Epithelial cell of esophagus (primary cell): Measurements from ENCODE around the gene L2HGDH.

Experiments
- DNase-seq: peaks from one replicate; pipeline ENCODE4 v3.0.0; 2010; ENCODE audit warnings: low read depth
- H3K4me3 ChIP-seq: 2 replicates; pipeline ENCODE4 v1.5.1; 2011; ENCODE audit warnings: mild to moderate bottlenecking, low read length, control low read depth
- TF ChIP-seq, protein P1 (sequence below): IDR thresholded peaks from 2 replicates; pipeline ENCODE4 v1.5.1; 2011; ENCODE audit warnings: low read depth, mild to moderate bottlenecking, low read length, control low read depth, inconsistent platforms; ENCODE audit not compliant: insufficient read depth; ENCODE audit errors: missing control alignments

The L2HGDH gene

DNA sequence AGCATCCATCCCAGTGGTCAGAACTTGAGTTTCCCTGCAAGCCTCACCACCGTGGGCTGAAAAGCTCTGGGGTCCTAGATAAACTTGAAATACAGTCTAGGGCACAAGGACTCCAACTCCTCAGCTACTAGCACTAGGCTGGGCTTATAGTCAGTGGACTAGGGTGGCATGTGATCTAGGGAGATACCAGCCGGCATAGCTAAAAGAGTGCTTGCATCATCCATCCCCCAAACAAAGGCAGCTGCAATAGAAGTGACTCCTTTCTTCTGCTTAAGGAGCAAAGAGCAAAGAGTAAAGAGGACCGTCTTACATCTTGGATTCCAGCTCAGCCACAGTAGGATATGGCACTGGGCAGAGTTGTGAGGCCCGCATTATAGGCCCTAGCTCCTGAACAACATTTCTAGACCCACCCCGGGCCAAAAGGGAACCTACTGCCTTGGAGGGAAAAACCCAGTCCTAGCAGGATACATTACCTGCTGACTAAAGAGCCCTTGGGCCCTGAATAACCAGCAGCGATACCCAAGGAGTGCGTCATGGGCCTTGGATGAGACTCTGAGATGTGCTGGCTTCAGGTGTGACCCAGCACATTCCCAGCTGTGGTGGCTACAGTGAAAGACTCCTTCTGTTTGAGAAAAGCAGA is 62.8 kb downstream of the L2HGDH start:
- no peak overlapping the region for H3K4me3 ChIP-seq
- TF ChIP-seq, protein P1, sequence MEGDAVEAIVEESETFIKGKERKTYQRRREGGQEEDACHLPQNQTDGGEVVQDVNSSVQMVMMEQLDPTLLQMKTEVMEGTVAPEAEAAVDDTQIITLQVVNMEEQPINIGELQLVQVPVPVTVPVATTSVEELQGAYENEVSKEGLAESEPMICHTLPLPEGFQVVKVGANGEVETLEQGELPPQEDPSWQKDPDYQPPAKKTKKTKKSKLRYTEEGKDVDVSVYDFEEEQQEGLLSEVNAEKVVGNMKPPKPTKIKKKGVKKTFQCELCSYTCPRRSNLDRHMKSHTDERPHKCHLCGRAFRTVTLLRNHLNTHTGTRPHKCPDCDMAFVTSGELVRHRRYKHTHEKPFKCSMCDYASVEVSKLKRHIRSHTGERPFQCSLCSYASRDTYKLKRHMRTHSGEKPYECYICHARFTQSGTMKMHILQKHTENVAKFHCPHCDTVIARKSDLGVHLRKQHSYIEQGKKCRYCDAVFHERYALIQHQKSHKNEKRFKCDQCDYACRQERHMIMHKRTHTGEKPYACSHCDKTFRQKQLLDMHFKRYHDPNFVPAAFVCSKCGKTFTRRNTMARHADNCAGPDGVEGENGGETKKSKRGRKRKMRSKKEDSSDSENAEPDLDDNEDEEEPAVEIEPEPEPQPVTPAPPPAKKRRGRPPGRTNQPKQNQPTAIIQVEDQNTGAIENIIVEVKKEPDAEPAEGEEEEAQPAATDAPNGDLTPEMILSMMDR, result no peak
- DNase-seq, result no peak

DNA sequence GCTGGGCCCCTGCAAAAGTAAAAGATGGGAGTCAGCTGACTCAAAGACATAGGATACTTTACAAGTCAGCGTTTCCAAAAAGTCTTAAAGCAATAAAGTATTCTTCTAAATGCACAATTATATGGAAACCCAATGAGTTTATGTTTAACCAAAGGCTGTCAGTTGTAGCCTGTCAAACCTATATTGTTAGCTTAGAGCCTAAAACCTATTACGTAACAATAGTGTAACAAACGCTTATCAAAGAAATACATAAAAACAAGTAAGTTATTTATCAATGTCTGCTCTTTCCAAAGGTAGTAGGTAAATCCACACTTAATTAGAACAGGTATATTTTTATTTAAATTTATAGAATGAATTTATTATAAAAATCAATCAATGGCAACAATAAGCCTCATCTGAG is 64.8 kb downstream of the L2HGDH start:
- DNase-seq, result no peak
- no peak overlapping the region for H3K4me3 ChIP-seq
- TF ChIP-seq, protein P1, result no peak

DNA sequence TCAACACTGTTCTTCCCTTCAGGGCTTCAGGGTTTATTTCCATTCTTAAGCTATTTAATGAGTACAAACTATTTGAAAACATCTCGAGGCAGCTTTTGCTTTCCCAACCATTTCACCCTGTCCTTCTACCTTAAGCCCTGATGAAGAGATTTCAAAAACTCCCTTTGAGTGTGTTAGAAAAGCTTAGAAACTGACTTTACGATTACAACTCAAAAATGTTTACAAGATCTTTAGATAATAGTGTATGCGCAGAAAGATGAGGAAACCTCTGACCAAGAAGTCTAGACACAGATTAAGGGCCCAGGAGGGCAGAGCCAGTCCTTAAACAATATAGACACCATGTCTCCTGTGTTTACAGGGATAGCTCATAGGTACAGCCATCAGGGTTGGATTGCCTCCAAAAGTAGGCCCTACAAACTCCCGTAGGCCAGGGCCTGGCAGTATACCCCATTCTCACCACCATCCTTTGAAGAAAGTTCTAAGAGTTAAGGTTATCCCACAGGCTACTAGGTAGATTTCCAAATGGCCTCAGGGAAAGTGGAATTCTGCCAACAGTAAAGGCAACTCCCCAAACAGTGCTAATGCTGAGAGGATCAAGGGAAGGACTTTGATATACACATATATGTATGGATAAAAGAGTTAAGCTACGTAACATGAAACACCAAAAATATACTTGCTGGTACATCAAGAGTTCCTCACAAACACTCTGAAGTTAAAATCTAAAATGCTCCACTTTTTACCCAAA is 69.3 kb downstream of the L2HGDH start:
- no peak overlapping the region for H3K4me3 ChIP-seq
- peak; percentile 10 for DNase-seq
- TF ChIP-seq, protein P1, result no peak

DNA sequence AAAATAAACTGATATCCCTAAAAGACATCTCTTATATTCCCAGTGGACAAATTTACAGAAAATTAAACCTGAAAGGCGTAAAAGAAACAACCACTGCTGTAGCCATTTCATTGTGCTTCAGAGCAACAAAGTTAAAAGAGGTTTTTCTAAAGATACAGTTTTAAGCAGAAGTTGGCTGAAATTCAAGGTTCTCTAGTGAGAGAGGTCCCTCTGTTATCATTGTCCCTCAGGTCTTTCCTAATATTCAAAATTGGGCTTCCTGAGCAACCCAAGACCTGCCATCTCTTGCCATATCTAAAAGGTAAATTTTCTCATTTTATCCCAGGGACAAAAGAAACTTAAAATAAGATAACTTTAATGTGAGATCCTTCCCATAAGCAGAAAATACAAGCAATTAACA is 69.9 kb downstream of the L2HGDH start:
- no peak overlapping the region for H3K4me3 ChIP-seq
- TF ChIP-seq, protein P1, result no peak
- DNase-seq, result no peak

DNA sequence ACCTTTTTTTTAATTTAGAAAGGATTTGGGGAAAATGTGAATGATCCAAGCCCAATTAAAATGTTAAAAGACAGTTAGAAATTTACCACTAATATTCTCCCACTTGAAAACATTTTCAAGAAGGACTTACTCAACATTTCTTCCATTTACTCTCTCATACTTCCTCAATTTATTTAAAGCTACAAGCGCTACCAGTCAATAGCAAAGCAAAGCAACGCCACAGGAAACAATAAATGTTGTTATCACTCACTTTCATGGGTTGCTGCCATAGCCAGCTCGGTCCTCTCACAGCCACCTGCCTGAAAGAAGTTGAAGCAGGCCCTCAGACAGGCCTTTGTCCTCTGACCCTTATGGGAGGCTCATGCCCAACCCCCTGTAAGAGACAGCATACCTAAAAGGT is 74.6 kb downstream of the L2HGDH start:
- H3K4me3 ChIP-seq, result no peak overlapping the region
- no peak for DNase-seq
- TF ChIP-seq, protein P1, result no peak

DNA sequence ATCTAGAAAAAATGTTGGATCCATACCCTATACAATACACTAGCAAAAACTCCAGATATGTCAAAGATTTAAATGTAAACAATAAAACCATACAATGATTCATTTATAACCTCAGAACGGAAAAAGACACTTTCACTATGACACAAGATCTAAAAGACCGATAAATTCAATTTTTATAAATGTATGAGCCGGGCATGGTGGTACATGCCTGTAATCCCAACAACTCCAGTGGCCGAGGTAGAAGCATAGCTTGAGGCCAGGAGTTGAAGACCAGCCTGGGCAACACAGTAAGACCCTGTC is 78.1 kb downstream of the L2HGDH start:
- TF ChIP-seq, protein P1, result no peak
- no peak for DNase-seq
- H3K4me3 ChIP-seq, result no peak overlapping the region

DNA sequence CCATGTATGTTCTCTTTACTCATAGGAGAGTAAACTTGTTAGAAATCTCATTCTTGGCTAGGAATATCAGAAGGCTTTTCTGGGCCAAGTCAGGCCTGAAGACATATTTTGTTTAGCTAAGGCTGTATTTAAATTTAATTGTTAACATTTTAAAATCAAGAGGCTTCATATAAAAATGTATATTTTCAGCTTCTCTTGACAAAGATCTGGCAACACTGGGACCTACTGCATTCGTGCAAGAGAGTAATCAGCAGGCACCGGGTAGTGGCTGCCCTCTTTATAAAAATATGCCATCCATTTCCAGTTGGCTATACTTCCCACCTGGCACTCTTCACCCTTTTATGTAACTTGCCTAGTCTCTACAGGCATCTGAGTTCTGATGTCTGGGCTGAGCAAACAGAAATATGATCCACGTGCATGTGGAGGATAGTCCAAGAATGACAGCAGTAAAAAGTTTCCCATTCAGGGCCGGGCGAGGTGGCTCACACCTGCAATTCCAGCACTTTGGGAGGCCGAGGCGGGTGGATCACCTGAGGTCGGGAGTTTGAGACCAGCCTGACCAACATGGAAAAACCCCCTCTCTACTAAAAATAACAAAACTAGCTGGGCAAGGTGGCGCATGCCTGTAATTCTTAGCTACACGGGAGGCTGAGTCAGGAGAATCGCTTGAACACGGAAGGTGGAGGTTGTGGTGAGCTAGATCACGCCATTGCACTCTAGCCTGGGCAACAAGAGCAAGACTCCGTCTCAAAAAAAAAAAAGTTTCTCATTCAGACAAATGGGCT is 78.7 kb downstream of the L2HGDH start:
- peak; percentile 20 for DNase-seq
- H3K4me3 ChIP-seq, result no peak overlapping the region
- TF ChIP-seq, protein P1, result no peak
